ENCODE results near the gene HHIP. TPM values are rescaled to one million over a fixed set of nuclear protein-coding genes. Genes with fewer than 3 reads are reported as not detected.

Gene HHIP
- total RNA-seq, 1 experiment from 2014 or later, result not detected

DNA sequence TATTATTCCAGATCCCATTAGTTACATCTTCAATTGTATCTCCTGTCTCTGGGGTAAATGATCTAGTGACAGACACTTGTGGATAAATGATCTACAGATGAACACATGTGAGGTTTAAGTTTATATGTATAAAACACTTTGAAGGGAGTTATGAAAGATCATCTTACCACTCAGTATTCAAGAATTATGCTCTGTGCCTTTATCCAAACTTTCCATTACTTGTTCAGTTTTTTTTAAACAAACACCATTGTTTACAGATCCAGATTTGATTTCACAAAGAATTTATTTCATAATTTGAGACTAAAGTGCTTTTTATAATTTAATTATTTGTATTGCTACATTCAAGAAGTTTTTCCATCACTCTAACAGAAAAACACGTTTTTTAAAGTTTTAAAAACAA, 142.5 kb downstream of the HHIP start:
- no TSS peak for BruUV-seq (replicated peaks)
- Histone ChIP-seq H2AFZ (ENCODE audit: low read depth, low read length, poor library complexity, severe bottlenecking) (no peak overlapping the region), H3K36me3 (ENCODE audit: control insufficient read depth in 1 of 2, insufficient read depth in 2 of 2, low read length in 2 of 2) (no peaks in the 10 kb centered on the region), H4K20me1 (ENCODE audit: insufficient read depth) (no peaks in the 10 kb centered on the region), H3K27me3 (ENCODE audit: insufficient read depth, low read length) (no peaks in the 10 kb centered on the region), H3K4me1 (ENCODE audit: control insufficient read depth in 1 of 2, insufficient read depth in 2 of 2, low read length in 2 of 2) (peaks cover 0 to 5% of the 10 kb centered on the region in 2 experiments; a peak in 1 of 4 replicates), H3K79me2 (ENCODE audit: insufficient read depth, low read length) (no peaks in the 10 kb centered on the region), H3K9ac (ENCODE audit: low read length) (no peak overlapping the region), H3K9me3 (ENCODE audit: control insufficient read depth in 1 of 2, insufficient read depth in 1 of 2, low read depth in 1 of 2, low read length in 2 of 2) (no peaks in the 10 kb centered on the region), H3K9me2 (ENCODE audit: insufficient read depth) (no peaks in the 10 kb centered on the region), H3K27ac (ENCODE audit: low read depth, low read length) (no peak overlapping the region), H3K4me3 (replicated peaks in 1 of 2; ENCODE audit: low read depth in 1 of 2, low read length in 2 of 2) (no peak overlapping the region), H3K4me2 (ENCODE audit: low read length) (no peak overlapping the region)
- POLR2A ChIA-PET, result no interaction called here
- ATAC-seq (no peak), DNase-seq (ENCODE audit: low read depth, low spot score) (no peak)
- RAD21 ChIA-PET (ENCODE audit: low non-redundant PET in 1 of 2, low total read pairs in 2 of 2, uncharacterized antibody in 2 of 2, unreplicated experiment in 2 of 2), result no interaction called here
- CTCF ChIA-PET, result interaction anchor here (1.1 kb wide), 1 partner anchor 29 kb away, joined by 3 read pairs; no protein-coding TSS in a partner anchor
- intact Hi-C loops (cut with micrococcal nuclease), result loop anchor here (5.0 kb wide), 1 partner anchor 274 kb away; no protein-coding TSS in a partner anchor
- TF ChIP-seq EZH2 (IDR thresholded peaks at IDR 0.05), result no peak
- TF ChIP-seq POLR2A (IDR thresholded peaks at IDR 0.05; ENCODE audit: borderline replicate concordance, extremely low read depth, insufficient read depth, insufficient read length), result no peak
- no peak for TF ChIP-seq YY1 (IDR thresholded peaks at IDR 0.05; ENCODE audit: extremely low read depth, insufficient replicate concordance, low read depth, low read length)
- no peak for TF ChIP-seq SP1 (IDR thresholded peaks at IDR 0.05; ENCODE audit: low read depth)
- no peak for TF ChIP-seq JUND (IDR thresholded peaks at IDR 0.05)
- TF ChIP-seq EZH2phosphoT487 (IDR thresholded peaks at IDR 0.05; ENCODE audit: borderline replicate concordance), result no peak
- TF ChIP-seq POLR2AphosphoS5 (IDR thresholded peaks at IDR 0.05; ENCODE audit: low read depth, low read length), result no peak
- TF ChIP-seq, protein P1, sequence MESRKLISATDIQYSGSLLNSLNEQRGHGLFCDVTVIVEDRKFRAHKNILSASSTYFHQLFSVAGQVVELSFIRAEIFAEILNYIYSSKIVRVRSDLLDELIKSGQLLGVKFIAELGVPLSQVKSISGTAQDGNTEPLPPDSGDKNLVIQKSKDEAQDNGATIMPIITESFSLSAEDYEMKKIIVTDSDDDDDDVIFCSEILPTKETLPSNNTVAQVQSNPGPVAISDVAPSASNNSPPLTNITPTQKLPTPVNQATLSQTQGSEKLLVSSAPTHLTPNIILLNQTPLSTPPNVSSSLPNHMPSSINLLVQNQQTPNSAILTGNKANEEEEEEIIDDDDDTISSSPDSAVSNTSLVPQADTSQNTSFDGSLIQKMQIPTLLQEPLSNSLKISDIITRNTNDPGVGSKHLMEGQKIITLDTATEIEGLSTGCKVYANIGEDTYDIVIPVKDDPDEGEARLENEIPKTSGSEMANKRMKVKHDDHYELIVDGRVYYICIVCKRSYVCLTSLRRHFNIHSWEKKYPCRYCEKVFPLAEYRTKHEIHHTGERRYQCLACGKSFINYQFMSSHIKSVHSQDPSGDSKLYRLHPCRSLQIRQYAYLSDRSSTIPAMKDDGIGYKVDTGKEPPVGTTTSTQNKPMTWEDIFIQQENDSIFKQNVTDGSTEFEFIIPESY (IDR thresholded peaks at IDR 0.05; ENCODE audit: extremely low read depth, insufficient replicate concordance, low read length), result no peak
- TF ChIP-seq, protein P2, sequence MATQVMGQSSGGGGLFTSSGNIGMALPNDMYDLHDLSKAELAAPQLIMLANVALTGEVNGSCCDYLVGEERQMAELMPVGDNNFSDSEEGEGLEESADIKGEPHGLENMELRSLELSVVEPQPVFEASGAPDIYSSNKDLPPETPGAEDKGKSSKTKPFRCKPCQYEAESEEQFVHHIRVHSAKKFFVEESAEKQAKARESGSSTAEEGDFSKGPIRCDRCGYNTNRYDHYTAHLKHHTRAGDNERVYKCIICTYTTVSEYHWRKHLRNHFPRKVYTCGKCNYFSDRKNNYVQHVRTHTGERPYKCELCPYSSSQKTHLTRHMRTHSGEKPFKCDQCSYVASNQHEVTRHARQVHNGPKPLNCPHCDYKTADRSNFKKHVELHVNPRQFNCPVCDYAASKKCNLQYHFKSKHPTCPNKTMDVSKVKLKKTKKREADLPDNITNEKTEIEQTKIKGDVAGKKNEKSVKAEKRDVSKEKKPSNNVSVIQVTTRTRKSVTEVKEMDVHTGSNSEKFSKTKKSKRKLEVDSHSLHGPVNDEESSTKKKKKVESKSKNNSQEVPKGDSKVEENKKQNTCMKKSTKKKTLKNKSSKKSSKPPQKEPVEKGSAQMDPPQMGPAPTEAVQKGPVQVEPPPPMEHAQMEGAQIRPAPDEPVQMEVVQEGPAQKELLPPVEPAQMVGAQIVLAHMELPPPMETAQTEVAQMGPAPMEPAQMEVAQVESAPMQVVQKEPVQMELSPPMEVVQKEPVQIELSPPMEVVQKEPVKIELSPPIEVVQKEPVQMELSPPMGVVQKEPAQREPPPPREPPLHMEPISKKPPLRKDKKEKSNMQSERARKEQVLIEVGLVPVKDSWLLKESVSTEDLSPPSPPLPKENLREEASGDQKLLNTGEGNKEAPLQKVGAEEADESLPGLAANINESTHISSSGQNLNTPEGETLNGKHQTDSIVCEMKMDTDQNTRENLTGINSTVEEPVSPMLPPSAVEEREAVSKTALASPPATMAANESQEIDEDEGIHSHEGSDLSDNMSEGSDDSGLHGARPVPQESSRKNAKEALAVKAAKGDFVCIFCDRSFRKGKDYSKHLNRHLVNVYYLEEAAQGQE (IDR thresholded peaks at IDR 0.05; ENCODE audit: low read depth), result no peak
- TF ChIP-seq, protein P3, sequence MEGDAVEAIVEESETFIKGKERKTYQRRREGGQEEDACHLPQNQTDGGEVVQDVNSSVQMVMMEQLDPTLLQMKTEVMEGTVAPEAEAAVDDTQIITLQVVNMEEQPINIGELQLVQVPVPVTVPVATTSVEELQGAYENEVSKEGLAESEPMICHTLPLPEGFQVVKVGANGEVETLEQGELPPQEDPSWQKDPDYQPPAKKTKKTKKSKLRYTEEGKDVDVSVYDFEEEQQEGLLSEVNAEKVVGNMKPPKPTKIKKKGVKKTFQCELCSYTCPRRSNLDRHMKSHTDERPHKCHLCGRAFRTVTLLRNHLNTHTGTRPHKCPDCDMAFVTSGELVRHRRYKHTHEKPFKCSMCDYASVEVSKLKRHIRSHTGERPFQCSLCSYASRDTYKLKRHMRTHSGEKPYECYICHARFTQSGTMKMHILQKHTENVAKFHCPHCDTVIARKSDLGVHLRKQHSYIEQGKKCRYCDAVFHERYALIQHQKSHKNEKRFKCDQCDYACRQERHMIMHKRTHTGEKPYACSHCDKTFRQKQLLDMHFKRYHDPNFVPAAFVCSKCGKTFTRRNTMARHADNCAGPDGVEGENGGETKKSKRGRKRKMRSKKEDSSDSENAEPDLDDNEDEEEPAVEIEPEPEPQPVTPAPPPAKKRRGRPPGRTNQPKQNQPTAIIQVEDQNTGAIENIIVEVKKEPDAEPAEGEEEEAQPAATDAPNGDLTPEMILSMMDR (IDR thresholded peaks at IDR 0.05 in 2 of 3, conservative IDR thresholded peaks at IDR 0.05 in 1 of 3; ENCODE audit: borderline replicate concordance in 1 of 3, insufficient read depth in 1 of 3, low read depth in 2 of 3, low read length in 2 of 3), result no peak
- no peak for TF ChIP-seq RAD21 (IDR thresholded peaks at IDR 0.05; ENCODE audit: low read depth)
- no peak for TF ChIP-seq FOSL1 (IDR thresholded peaks at IDR 0.05; ENCODE audit: low read depth)
- no peak for TF ChIP-seq TCF7L2 (IDR thresholded peaks at IDR 0.05; ENCODE audit: borderline replicate concordance, extremely low read depth, insufficient read depth, insufficient read length)
- TF ChIP-seq, protein P4, sequence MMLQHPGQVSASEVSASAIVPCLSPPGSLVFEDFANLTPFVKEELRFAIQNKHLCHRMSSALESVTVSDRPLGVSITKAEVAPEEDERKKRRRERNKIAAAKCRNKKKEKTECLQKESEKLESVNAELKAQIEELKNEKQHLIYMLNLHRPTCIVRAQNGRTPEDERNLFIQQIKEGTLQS (IDR thresholded peaks at IDR 0.05), result no peak
- no peak for TF ChIP-seq SIN3A (IDR thresholded peaks at IDR 0.05; ENCODE audit: low read depth)
- TF ChIP-seq SRF (IDR thresholded peaks at IDR 0.05; ENCODE audit: low read depth), result no peak
